ENCODE results near the gene CEP97.

Gene CEP97

DNA sequence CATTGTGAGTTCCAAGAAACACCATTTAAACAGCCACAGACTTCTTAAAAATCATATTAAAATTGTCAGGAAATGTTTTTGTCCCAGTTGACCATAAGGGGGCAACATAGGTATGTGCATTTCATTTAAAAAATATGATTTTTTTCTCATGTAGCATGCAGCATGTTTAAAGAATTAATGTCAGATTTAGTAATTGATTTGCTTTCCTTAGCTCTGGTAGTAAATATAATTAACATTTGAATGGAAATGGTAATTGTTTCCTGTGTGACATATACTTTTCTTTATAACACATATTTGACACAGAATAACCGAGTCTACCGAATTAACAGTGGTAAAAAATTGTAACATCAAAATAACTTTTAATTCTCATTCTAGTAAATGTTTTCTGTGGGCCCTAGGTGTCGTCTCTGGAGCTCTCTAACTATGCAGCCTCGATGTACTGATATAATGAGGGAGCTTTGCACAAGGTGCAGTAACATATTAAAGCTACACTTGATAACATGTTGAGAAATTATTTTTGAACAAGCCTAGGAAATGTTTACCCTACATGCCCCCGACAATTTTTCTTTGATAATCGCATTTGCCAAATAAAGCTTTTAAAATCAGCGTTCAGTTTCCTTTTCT lies 89.5 kb downstream of the CEP97 start:
- DNase-seq (ENCODE audit: low read depth), result peak; percentile 11

DNA sequence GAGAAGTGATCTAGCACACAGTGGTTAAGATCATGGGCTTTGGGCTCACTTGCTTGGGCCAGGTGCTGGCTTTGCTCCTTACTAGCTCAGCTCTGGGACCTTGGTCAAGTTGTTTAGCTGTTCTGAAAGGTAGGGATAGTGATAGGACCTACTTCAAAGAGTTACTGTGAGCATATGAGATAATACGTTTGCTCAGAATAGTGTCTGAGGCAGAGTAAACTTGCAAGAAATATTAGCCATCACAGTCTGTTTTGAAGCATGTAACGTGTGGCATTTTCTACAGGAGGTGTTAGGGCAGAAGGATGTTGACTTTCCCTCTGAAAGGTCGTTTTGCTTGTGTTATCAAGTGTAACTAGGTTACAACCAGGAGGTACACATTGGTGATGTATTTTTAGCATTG lies 90.4 kb downstream of the CEP97 start:
- no peak for DNase-seq (ENCODE audit: low read depth)

DNA sequence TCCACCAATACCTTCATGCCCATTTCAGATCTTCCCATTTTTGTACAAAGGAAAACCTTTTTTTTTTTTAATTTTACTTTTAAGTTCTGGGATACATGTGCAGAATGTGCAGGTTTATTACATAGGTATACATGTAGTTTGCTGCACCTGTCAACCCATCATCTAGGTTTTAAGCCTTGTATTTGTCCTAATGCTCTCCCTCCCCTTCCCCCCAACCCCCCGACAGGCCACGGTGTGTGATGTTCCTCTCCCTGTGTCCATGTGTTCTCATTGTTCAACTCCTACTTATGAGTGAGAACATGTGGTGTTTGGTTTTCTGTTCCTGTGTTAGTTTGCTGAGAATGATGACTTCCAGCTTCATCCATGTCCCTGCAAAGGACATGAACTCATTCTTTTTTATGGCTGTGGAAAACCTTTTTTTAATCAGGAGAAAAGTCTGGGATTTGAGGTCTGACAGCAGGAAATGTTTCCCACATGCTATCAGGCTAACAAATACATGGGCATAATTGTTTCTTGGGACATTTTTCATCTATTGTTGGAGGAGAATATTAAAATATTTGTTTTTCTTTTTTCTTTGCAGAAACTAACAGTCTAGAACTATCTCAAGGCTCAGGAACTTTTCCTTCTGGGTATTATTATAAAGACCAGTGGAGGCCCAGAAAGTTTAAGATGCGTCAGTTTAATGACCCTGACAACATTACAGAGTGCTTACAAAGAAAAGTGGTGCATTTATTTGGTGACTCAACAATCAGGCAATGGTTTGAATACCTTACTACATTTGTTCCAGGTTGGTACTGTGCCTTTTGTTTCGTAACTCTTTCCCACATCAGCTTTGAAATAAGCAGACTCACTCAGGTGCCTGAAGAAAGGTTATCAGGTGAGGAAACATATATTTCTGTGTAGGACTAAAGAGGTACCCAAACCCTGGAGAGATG lies 92.1 kb downstream of the CEP97 start:
- DNase-seq (ENCODE audit: low read depth), result no peak

- no peak for DNase-seq (ENCODE audit: low read depth)
Measured at GRCh38 chr3:101817992-101818391, 93.6 kb downstream of the CEP97 start.

- no peak for DNase-seq (ENCODE audit: low read depth)
Measured at GRCh38 chr3:101819649-101820206, 95.3 kb downstream of the CEP97 start.

Measured in fibroblast of gingiva (primary cell).